Activated T-cell treated with anti-CD3 and anti-CD28 coated beads for 4 hours (primary cell): ENCODE measurements around the gene ITGAE.
A peak's percentile ranks its signal among the peaks of the same experiment; 100 is the strongest.
"Not testable (repeated sequence)": the region's sequence is repeated elsewhere in the genome, so short reads cannot be mapped to it uniquely, and the experiment has no call there.

ENCODE experiments used
- DNase-seq: peaks from one replicate; pipeline ENCODE4 v3.0.0-alpha.2; 2020

ITGAE gene

DNA sequence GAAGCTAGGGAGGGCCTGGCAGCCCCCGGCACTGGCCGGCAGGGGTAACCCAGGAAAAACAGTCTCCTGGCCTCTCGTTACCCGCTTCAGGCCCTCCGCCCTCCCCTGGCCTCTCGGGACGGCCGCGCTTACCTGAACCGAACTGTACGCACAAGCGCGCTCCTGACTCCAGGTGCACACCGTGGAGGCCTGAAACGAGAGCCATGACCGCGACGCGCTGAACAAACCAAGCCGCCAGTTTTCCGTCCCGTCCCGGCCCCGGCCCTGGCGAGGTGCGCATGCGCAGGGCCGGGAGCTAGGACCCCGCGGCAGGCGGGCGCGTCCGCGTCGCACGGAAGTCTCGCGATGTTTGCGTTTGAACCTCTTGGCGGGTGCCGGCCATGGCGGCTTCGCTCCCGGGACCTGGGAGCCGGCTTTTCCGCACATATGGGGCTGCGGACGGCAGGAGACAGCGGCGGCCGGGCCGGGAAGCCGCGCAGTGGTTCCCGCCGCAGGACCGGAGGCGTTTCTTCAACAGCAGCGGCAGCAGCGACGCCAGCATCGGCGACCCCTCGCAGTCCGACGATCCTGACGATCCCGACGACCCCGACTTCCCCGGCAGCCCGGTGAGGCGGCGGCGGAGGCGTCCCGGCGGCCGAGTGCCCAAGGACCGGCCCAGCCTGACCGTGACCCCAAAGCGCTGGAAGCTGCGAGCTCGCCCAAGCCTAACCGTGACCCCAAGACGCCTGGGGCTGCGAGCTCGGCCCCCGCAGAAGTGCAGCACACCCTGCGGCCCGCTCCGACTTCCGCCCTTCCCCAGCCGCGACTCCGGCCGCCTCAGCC lies 77.2 kb downstream of the ITGAE start, which contains the start of gene HASPIN:
Gene HASPIN, plus strand, starts transcription at position 348 of the 822 bp plus-strand sequence. Its CDS starts 33 bp downstream, at position 381.
- DNase-seq: peak; percentile 84

DNA sequence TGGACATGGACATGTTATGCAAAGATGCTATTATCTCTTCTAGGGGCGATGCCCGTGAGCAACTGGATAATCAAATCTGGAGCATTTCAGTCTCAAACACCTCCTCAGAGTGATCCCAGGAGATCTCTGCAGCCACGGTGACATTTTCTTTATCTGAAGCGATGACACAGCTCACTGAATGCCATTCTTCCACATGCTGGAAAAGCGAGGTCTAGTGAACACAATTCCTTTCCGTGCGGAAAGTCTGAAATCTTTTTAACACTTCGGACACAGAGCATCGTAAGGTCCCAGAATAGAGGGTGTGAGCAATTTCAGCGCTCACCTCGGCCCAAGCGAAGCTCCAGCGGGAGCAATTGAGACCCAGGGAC lies 77.8 kb downstream of the ITGAE start:
- no peak for DNase-seq

DNA sequence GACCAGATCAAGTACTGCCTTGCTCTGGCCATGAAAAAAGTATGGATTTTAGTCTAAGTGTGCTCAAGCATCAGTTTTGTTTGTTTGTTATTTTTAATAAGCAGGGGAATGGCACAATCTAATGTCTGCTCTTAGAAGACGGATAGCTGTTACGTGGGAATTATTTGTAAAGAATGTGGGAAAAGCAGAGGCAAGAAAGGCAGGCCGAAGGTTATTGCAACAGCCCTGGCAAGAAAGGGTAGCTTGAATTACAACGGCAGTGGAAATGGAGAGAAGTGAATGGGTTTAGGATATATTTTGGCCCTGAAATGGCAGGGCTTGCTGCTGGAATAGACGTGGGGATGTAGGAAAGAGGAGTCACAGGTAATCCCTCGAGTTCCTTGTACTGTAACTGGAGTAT lies 78.3 kb downstream of the ITGAE start:
- no peak for DNase-seq

DNA sequence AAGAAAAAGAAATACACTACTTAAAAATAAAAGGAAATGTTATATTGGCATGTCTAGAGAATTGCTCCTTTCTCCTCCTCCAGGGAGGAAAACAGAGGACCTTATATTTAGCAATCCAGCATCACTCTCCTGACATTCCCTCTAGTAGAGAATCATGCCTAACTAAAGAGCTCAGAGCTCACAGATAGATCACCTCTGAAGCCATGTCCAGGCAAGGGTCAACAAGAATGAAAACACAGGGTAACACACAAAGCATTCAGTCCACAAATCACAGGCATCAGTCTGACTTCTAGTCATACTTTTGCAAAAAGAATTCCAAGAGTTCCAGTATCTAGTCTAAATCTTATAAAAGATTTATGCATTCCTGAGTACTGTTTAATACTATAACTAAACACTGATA lies 81.7 kb downstream of the ITGAE start:
- DNase-seq: no peak

DNA sequence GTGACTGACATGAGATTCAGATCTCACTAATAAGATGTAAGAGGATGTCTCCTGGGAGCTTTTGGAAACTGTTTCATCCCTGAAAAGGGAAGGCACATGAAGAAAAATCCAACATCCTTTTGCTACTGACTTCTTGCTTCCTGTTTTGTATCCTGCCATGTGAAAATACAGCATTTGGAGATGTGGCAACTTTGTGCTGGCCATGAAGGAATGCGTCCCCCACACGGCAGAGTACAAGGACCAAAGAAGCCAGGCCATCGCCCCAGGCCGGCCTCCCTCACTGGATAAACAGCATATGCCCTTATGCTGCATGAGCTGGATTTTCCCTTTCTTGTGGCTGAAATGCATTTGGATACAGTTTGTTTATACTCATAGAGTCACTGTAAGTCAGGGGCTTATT lies 82.8 kb downstream of the ITGAE start:
- no peak for DNase-seq

DNA sequence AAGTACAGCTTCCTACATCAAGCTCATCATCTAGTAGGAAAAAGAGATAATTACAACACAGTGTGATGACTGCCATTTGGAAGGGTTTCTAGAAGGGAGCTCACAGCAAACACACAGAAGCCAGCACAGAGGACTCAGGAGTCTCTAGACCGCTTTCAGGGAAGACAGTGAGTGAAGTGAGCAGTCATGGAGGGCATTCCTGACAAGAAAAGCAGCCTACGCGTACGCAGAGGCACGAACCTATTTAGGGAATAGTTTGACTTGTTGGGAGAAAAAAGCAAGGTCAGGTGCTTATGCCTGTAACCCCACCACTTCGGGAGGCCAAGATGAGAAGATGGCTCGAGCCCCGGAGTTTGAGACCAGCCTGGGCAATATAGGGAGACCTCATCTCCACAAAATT lies 85.7 kb downstream of the ITGAE start:
- no peak for DNase-seq

DNA sequence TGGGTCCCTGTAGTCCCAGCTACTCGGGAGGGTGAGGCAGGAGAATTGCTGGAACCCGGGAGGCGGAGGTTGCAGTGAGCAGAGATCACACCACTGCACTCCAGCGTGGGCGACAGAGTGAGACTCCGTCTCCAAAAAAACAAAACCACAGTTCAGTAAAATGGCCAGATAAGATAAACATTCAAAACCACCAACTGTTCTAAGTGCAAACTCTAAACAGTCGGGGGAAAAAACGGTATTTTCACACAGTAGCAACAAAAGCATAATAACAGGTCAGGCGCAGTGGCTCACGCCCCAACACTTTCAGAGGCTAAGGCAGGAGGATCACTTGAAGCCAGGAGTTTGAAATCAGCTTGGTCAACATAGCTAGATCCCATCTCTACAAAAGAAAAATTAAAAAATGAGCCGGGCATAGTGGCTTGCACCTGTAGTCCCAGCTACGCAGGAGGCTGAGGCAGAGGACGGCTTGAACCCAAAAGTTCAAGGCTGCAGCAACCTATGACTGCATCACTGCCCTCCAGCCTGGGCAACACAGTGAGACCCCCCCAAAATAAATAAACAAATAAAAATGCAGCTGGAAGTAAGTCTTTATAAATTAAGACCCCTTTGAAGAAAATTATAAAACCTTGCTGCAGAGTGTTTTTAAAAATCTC lies 88.1 kb downstream of the ITGAE start:
- DNase-seq: no peak

DNA sequence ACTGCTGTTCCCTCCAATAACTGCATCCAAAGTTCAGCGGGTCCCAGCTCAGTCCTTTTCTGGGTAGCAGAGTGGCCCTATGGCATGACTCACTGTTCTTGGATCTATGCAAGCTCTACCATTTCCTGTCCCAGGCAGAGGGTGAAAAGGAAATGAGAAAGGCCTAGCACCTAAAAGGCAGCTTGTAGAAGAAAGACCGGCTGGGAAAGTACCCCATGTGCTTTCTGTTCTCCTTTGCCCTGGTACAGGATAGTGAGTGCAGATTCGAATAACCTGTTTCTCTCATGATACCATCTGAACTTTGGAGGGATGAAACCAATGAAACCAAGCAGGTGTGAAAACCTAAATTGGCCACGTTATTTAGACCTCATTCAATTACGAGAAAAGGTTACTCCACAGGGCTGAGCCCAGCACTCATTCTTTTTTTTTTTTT lies 90.0 kb downstream of the ITGAE start:
- DNase-seq: peak; percentile 52

DNA sequence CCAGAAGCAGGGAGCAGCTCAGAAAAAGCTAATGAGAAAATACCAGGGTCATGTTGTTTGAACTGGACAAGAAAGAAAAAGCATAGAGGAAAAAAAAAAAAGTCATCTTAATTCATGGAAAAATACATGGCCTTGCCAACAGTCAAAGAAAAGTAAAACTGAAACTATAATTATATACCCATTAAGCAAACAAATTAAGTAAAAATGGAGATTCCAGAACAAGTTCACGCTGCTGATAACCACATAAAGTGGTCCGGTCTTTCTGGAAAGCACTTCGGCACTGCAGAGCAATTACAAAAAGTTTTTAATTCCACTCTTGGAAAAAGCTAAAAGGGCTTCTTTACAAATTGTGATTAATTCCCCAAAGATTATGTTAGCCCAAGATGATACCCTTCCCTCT lies 92.6 kb downstream of the ITGAE start:
- no peak for DNase-seq

DNA sequence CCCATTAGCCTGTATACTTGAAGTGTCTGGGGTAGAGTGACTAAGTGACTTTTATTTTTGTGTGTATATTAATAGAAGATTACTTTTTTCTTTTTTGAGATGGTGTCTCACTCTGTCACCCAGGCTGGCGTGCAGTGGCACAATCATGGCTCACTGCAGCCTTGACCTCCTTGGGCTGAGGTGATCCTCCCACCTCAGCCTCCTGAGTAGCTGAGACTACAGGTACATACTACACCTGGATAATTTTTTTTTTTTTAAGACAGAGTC lies 95.3 kb downstream of the ITGAE start:
- DNase-seq: not testable (repeated sequence)

DNA sequence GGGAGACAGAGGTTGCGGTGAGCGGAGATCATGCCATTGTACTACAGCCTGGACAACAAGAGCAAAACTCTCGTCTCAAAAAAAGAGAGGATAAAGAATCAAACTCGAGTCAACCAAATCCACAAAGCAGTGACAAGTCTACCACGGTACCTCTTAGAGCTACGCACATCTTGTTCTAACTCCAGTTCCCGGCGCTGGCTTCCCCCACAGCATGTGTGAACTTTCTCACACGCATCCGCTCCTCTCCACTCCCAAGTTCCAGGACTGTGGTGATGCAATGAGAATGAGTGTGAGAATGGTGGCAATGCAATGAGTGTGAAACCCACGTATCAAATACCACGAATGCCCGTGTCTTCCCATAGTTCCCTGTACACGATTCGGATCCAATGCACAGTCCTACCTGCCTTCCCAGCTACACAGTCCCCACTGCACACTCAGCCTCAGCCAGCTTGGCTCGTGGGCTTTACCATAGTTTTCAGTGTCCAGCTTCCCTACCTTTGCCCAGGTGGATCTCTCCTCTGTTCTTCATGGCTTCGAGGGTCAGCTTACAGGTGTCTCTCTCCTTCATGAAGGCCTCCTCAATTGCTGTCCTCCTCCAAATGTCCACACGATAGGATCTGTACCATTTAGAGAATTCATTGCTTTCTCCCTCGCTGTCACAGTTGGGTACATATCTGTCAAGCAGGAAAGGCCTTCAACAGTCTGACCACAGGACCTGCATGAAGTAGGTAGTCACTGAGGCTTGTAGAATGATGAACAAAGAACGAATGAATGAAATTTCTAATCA lies 95.9 kb downstream of the ITGAE start:
- DNase-seq: no peak

DNA sequence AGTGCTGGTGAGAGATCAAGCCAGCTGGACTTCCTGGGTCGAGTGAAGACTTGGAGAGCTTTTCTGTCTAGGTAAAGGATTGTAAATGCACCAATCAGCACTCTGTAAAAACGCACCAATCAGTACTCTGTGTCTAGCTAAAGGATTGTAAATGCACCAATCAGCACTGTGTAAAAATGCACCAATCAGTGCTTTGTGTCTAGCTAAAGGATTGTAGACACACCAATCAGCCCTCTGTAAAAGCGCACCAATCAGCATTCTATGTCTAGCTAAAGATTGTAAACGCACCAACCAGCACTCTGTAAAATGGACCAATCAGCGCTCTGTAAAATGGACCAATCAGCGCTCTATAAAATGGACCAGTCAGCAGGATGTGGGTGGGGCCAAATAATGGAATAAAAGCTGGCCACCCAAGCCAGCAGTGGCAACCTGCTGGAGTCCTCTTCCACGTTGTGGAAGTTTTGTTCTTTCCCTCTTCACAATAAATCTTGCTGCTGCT lies 98.9 kb downstream of the ITGAE start:
- not testable (repeated sequence) for DNase-seq

DNA sequence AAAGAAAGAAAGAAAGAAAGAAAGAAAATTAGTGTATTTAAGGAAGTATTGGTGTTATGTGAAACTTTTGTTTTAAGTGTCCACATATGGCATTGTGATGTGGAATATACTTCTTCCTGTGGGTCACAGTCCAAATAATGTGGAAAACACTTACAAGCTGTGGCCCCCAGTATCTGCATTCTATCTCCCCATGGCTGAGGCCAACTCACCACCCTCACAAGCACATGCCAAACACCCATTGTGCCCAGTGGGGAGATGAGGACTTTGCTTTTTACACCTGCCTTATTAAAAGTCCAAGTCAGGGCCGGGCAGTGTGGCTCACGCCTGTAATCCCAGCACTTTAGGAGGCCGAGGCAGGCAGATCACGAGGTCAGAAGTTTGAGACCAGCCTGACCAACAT lies 101.0 kb downstream of the ITGAE start:
- no peak for DNase-seq

DNA sequence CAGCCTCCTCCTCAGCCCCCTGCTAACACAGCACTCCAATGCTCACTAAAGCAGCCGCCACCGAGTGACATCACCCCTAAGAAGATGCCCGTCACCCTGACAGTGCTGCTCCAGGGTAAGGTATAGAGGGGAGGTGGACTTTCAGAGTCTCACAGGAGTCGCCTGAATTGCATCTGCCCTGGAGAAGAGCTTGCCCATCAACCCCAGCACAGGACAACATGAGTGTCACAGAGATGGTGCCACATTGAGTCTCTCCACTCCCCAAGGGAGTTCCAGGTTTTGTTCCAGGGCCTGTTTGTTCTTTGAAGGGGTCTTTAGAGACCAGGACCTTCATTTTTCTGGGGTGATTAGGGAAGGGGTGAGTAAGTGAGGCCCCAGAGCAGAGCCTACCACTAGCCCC lies 102.8 kb downstream of the ITGAE start:
- DNase-seq: no peak

DNA sequence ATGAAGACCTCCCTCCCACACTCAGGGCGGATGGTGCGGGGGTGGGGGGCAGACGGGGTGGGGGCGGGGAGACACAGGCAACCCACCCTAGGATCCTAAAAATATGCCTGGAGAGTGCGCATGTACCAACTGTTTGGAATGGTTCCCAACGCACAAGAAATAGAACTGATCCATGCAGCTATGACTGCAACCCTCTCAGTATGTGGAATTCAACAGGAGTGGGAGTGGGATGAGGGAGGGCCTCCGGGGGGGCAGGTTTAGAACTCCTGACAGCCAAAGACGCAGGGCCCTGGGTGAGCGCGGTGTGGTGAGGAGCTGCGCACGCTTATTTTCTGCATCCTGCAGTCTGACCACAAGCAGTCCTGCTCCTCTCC lies 103.9 kb downstream of the ITGAE start:
- DNase-seq: no peak

DNA sequence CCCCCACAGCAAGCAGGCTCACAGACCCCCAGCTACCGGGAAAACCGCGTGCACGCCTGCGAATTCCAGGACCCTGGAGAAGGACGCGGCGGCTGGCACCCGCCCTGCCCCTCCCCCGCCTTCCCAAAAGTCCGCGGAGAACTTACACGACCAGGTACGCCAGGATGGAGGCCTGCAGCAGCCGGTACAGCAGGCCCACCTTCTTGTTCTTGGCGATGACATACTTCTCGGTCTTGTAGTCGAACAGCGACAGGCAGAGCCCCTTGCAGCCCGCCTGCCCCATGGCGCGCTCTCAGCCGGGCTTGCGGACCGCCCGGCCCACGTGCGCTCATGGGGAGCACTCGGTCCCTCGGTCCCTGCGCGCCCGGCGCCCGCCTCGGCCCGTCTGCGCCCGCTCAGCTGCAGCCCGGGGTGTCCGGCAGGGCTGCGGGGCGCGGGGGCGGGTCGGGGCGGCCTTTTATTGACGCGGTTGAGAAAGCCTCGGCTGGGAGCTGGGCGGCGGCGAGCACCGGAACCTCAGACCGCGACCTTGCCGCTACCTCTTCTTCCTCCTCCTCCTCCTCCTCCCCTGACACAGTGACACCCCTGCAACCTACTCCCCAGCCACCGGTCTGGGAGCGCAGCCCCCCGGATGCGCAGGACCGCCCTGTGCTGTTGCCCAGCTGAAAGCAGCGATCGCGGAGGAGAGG lies 105.1 kb downstream of the ITGAE start, which contains the start of gene P2RX5:
Gene P2RX5, minus strand, starts transcription at position 433 of the 689 bp plus-strand sequence. Its CDS starts 150 bp downstream, at position 283.
- peak; percentile 11 for DNase-seq

DNA sequence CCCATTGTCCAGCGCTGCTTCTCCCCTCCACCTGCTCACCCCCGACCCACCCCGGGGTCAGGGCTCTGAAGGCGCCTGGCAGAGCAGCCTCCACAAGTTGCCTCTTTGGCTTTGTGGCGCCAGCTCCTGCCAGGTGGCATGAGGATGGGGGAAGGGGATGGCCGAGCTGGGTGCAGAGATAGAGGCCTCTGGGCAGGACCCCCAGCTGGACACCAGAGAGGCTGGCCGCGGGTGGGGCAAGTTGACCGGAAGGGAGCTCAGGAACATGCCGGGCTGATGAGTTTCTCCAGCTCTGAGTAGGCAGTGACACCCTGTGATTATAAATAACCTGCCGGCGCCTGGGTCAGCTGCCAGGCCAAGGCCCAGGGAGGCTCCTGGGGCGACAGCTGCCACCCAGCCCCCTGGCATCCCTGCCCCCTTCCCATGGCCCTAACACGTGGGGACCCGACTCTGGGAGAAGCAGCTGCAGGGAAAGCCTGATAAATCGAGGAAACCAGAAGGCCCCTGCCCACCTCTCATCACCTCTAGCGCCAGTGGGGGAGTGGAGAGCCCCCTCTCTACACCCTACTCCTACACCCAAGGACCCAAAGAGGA lies 105.8 kb downstream of the ITGAE start:
- DNase-seq: no peak

DNA sequence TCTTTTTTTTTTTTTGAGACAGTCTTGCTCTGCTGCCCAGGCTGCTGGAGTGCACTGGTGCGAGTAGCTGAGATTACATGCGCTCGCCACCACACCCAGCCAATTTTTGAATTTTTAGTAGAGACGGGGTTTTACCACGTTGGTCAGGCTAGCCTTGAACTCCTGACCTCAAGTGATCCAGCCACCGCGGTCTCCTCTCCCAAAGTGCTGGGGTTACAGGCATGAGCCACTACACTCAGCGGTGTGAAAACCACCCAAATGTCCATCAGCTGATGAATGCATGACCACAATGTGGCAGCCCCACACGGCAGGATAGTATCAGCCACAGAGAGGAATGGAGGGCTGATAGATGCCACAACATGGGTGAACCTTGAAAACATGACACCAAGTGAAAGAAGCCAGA lies 107.2 kb downstream of the ITGAE start:
- no peak for DNase-seq

DNA sequence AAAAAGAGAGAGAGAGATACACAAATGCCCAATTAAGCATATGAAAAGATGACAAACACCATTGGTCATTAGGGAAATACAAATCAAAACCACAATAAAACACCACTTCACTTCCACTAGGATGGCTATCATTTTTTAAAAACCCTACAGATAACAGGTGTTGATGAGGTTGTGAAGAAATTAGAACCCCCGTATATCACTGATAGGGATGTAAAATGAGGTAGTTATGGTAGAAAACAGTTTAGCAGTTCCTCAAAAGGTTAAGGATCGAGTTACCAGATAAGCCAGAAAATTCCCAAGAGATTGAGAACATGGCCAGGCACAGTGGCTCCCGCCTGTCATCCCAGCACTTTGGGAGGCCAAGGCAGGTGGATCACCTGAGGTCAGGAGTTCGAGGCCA lies 107.8 kb downstream of the ITGAE start:
- DNase-seq: no peak

DNA sequence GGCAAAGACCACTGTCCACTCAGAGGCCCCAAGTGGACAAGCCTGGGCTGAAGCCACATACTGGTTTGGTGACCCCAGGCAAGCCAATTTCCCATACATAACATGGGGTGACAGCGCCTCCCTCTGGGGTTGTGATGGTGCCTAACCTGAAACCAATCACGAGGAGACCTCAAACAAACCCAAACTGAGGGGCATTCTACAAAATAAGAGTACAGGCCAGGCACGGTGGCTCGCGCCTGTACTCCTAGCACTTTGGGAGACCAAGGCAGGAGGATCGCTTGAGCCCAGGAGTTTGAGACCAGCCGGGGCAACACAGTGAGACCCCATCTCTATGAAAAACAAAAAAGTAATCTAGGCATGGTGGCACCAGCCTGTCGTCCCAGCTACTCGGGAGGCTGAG lies 108.6 kb downstream of the ITGAE start:
- no peak for DNase-seq

DNA sequence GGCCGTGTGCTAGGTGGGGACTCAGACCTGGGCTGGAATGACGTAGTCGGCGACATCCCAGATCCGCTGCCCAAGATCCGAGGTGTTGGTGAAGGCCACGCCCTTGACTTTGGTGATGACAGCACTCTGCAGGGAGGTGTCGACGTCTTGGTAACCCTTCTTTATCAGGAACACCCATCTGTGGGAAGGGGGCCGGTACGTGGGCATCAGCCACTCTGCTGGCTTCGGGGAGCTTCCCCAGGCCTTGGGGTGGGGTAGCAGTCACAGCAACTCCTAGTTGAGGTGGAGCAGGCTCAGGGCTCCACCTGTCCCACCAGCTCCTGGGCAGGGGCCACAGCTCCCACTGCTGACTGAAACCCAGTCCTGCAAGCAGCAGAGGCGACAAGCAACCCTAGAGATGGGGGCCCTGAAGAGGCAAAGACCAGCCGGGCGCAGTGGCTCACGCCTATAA lies 109.3 kb downstream of the ITGAE start:
- DNase-seq: no peak

DNA sequence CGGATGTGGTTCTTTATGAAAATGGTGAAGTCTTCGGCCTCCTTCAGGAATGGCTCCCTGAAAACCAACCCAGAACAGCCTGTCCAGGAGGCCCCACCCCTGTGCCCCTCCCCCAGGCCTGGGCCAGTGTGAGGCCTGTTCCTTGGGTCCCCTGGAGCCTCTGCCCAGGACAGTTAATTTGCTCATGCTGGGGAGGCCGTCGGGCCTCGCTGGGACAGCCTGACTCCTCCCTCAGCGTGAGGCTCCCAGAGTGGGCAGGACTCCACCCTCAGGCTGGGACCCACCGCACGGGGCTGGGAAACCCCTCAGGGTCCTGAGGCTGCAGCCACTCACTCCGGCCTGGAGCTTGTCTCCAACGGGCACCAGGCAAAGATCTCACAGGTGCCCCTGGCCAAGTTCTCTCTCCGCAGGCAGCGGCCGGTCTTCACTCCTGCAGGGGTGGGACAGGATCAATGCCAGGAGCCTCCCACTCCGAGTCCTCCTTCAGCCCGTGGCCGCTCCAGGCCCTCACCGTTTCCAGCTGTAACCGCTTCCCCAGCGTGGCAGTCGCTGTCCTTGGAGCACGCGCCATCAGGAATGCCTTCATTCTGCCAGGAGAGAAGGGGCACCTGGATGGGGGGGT lies 110.8 kb downstream of the ITGAE start:
- DNase-seq: no peak
